ENCODE results near the gene ADAM12.

The ADAM12 gene

DNA sequence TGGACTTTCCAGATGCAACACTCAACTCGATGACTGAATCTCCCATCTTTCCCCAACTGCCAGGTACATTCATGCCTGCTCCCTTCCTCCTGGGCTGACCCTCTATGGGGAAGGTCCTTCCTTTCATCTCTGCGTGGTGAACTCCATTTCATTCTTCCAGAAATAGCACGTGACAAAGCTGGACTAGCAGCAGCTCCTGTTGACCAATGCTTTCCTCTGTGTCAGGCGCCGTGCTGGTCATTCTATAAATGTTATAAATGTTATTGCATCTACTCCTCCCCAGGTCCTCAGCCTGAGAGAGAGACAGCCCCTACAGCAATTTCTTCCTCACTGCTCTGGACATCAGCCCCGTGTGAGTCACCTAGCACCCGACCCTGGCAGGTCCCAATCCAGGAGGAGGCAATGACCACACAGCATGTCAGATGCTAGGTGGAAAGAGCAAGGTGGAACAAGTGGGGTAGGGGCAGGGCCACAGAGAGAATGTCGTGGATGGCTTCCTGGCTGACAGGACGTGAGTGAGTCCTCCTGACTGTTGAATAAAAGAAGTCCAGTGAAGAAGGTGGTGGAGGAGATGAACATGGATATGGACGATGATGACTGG is 178.1 kb downstream of the ADAM12 start:
- POLR2A ChIA-PET = no interaction called here
- no peak for DNase-seq (ENCODE audit: extremely low spot score)
- TF ChIP-seq, protein P1, sequence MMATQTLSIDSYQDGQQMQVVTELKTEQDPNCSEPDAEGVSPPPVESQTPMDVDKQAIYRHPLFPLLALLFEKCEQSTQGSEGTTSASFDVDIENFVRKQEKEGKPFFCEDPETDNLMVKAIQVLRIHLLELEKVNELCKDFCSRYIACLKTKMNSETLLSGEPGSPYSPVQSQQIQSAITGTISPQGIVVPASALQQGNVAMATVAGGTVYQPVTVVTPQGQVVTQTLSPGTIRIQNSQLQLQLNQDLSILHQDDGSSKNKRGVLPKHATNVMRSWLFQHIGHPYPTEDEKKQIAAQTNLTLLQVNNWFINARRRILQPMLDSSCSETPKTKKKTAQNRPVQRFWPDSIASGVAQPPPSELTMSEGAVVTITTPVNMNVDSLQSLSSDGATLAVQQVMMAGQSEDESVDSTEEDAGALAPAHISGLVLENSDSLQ (IDR thresholded peaks at IDR 0.05) = no peak
- TF ChIP-seq ELF4 (IDR thresholded peaks at IDR 0.05) = no peak
- TF ChIP-seq ZNF384 (IDR thresholded peaks at IDR 0.05) = no peak
- no peak for TF ChIP-seq BHLHE40 (IDR thresholded peaks at IDR 0.05; ENCODE audit: borderline replicate concordance)
- TF ChIP-seq ARNT (IDR thresholded peaks at IDR 0.05) = no peak
- TF ChIP-seq SUZ12 (IDR thresholded peaks at IDR 0.05) = no peak
- TF ChIP-seq FOXK2 (IDR thresholded peaks at IDR 0.05) = no peak
- no peak for TF ChIP-seq HDGF (IDR thresholded peaks at IDR 0.05; ENCODE audit: borderline replicate concordance)
- TF ChIP-seq CTBP1 (IDR thresholded peaks at IDR 0.05; ENCODE audit: borderline replicate concordance) = no peak
- no peak for TF ChIP-seq FOXM1 (IDR thresholded peaks at IDR 0.05; ENCODE audit: borderline replicate concordance)

DNA sequence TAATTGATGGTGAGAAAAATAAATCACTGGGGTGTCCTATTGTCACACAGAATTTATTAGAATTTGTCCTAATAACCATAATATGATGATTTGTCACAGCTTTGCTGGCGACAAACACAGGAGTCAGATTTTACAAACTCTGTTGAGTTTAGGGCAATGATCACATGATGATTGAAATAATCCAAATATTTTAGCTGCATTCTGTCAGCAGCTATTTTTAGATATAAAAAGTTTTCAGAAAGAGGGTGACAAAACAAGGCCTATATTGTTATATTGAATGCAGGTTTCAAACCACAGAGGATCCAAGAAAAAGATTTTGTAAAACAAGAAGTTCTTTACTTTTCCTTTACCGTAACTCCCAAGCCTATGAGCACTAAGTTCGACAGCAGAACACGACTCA is 178.8 kb downstream of the ADAM12 start:
- DNase-seq (ENCODE audit: extremely low spot score) = no peak
- ChIA-PET POLR2A (no interaction called here), CTCF (interaction anchor here (0.8 kb wide), 1 partner anchor 11 kb away, joined by 3 read pairs; no protein-coding TSS in a partner anchor)
- no peak for TF ChIP-seq CTBP1 (IDR thresholded peaks at IDR 0.05; ENCODE audit: borderline replicate concordance)
- TF ChIP-seq, protein P1 (IDR thresholded peaks at IDR 0.05) = no peak
- TF ChIP-seq TARDBP (IDR thresholded peaks at IDR 0.05) = no peak

More for the DNA sequence above, 178.1 kb downstream of the ADAM12 start:
- CTCF ChIA-PET = interaction anchor here (0.8 kb wide), 1 partner anchor 11 kb away, joined by 3 read pairs; no protein-coding TSS in a partner anchor

DNA sequence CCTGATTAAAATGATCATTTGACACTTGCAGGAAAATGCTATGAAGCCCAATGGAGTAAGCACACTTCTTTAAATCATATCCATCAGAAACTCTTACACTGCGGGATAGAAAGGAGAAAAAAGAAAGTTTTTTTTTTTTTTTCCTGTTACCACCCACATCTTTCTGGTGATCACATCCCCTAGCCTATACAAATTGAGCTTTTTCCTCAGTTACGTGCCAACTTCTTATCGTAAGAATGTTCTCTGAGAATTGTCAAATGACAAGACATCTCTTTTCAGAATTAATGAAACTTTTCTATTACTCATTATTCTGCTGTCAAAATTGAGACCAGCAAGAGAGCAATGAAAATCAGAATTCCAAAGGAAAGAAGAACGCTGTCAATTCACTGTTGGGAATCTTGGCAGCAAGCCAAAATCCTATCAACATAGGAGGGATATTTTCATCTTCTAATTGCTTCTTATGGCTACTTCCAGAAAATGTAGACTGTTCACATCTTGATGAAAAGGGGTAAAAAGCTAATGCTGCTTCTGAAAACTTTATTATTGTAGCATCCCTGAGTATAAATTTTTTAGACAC is 179.5 kb downstream of the ADAM12 start:
- ChIA-PET POLR2A (no interaction called here), CTCF (no interaction called here)
- TF ChIP-seq TARDBP (IDR thresholded peaks at IDR 0.05) (no peak), FOXA1 (IDR thresholded peaks at IDR 0.05) (no peak), SUZ12 (IDR thresholded peaks at IDR 0.05) (no peak), ZNF384 (IDR thresholded peaks at IDR 0.05) (no peak), L3MBTL2 (conservative IDR thresholded peaks at IDR 0.05) (no peak), FOXM1 (IDR thresholded peaks at IDR 0.05; ENCODE audit: borderline replicate concordance) (no peak), CTBP1 (IDR thresholded peaks at IDR 0.05; ENCODE audit: borderline replicate concordance) (no peak), FOXK2 (IDR thresholded peaks at IDR 0.05) (no peak), ELF4 (IDR thresholded peaks at IDR 0.05) (no peak), NFRKB (IDR thresholded peaks at IDR 0.05) (no peak), ARNT (IDR thresholded peaks at IDR 0.05) (no peak), HDGF (IDR thresholded peaks at IDR 0.05; ENCODE audit: borderline replicate concordance) (no peak), LEF1 (IDR thresholded peaks at IDR 0.05; ENCODE audit: borderline replicate concordance) (no peak), SP1 (IDR thresholded peaks at IDR 0.05) (no peak), BHLHE40 (IDR thresholded peaks at IDR 0.05; ENCODE audit: borderline replicate concordance) (no peak)
- TF ChIP-seq, protein P1 (IDR thresholded peaks at IDR 0.05) = no peak
- DNase-seq (ENCODE audit: extremely low spot score) = no peak

DNA sequence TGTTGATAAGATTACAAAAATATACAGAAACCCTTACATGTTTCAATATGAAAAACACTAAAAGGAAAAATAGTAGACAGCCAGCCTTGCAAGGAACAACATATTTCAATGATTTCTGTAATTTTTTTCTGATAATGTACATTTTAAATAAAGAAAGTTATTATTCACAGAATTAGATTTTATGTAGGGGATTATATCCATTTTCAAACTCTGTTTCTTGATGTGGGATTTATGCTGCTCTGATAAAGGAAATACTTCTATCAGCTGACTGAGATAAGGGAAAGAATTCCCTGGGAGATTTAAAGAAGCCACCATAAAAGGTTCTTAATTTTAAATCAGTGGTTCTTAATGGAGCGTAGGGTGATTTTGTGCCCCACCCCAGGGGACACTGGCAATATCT is 180.4 kb downstream of the ADAM12 start:
- ChIA-PET POLR2A (interaction anchor here (0.8 kb wide), 1 partner anchor 8 kb away, joined by 3 read pairs; no protein-coding TSS in a partner anchor), CTCF (interaction anchor here (0.6 kb wide), 1 partner anchor 213 kb away, joined by 4 read pairs; no protein-coding TSS in a partner anchor)
- no peak for DNase-seq (ENCODE audit: extremely low spot score)
- TF ChIP-seq SUZ12 (IDR thresholded peaks at IDR 0.05) (no peak), LEF1 (IDR thresholded peaks at IDR 0.05; ENCODE audit: borderline replicate concordance) (no peak), FOXA1 (IDR thresholded peaks at IDR 0.05) (no peak), ZNF384 (IDR thresholded peaks at IDR 0.05) (no peak), TARDBP (IDR thresholded peaks at IDR 0.05) (no peak)
- TF ChIP-seq, protein P1 (IDR thresholded peaks at IDR 0.05) = no peak

DNA sequence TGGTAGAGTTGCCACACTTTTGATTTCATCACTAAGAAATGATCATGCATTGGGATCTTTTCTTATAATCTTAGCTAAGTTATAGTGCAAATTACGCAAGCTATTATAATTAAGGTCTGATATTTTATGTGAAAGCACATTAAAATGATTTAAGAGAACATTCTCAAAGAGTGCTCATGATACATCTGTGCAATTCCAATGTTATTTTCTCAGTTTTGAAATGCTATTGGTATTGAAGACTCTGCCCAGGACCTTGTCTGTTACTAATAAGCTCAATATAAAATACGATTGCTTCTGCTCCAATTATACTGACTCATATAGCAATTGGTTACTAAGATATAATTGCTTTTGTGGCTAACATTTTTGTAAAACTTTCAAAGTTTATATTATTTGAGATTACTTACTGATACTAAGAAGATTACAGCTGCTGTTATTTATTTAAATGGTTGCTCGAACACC is 180.9 kb downstream of the ADAM12 start:
- no peak for DNase-seq (ENCODE audit: extremely low spot score)
- ChIA-PET CTCF (interaction anchor here (0.6 kb wide), 1 partner anchor 214 kb away, joined by 4 read pairs; no protein-coding TSS in a partner anchor), POLR2A (interaction anchor here (0.8 kb wide), 1 partner anchor 9 kb away, joined by 3 read pairs; no protein-coding TSS in a partner anchor)
- no peak for TF ChIP-seq L3MBTL2 (conservative IDR thresholded peaks at IDR 0.05)
- TF ChIP-seq LEF1 (IDR thresholded peaks at IDR 0.05; ENCODE audit: borderline replicate concordance) = no peak
- TF ChIP-seq TARDBP (IDR thresholded peaks at IDR 0.05) = no peak
- TF ChIP-seq SUZ12 (IDR thresholded peaks at IDR 0.05) = no peak
- TF ChIP-seq ELF4 (IDR thresholded peaks at IDR 0.05) = no peak
- no peak for TF ChIP-seq CTBP1 (IDR thresholded peaks at IDR 0.05; ENCODE audit: borderline replicate concordance)
- no peak for TF ChIP-seq FOXM1 (IDR thresholded peaks at IDR 0.05; ENCODE audit: borderline replicate concordance)
- no peak for TF ChIP-seq ZNF384 (IDR thresholded peaks at IDR 0.05)
- TF ChIP-seq ARNT (IDR thresholded peaks at IDR 0.05) = no peak
- TF ChIP-seq FOXK2 (IDR thresholded peaks at IDR 0.05) = no peak
